ENCODE results near the gene TMEM108.

TMEM108 gene

GRCh38 chr3:133364704-133365103, 326.5 kb downstream of the TMEM108 start:
- TF ChIP-seq CTCF (IDR thresholded peaks at IDR 0.05; ENCODE audit: unreplicated experiment in 3 of 3), result no peak
- Mint-ChIP-seq H3K4me3 (no peak overlapping the region), H3K9me3 (no peaks in the 10 kb centered on the region), H3K27ac (no peak overlapping the region), H3K4me1 (peaks cover 13% of the 10 kb centered on the region), H3K36me3 (ENCODE audit: low read depth) (no peaks in the 10 kb centered on the region), H3K27me3 (ENCODE audit: low read depth) (no peaks in the 10 kb centered on the region)

GRCh38 chr3:133366921-133367320, 328.7 kb downstream of the TMEM108 start:
- H3K4me1 Mint-ChIP-seq, result peaks cover 19% of the 10 kb centered on the region
- no peak overlapping the region for H3K27ac Mint-ChIP-seq
- no peak for TF ChIP-seq CTCF (IDR thresholded peaks at IDR 0.05; ENCODE audit: unreplicated experiment in 3 of 3)
- no peak overlapping the region for H3K4me3 Mint-ChIP-seq
- no peaks in the 10 kb centered on the region for H3K9me3 Mint-ChIP-seq
- no peaks in the 10 kb centered on the region for H3K27me3 Mint-ChIP-seq (ENCODE audit: low read depth)
- no peaks in the 10 kb centered on the region for H3K36me3 Mint-ChIP-seq (ENCODE audit: low read depth)

GRCh38 chr3:133367403-133367802, 329.2 kb downstream of the TMEM108 start:
- Mint-ChIP-seq H3K4me3 (no peak overlapping the region), H3K9me3 (no peaks in the 10 kb centered on the region), H3K27me3 (ENCODE audit: low read depth) (no peaks in the 10 kb centered on the region), H3K27ac (no peak overlapping the region), H3K4me1 (peaks cover 19% of the 10 kb centered on the region), H3K36me3 (ENCODE audit: low read depth) (no peaks in the 10 kb centered on the region)
- TF ChIP-seq CTCF (IDR thresholded peaks at IDR 0.05; ENCODE audit: unreplicated experiment in 3 of 3), result no peak

GRCh38 chr3:133367956-133368355, 329.8 kb downstream of the TMEM108 start:
- peaks cover 19% of the 10 kb centered on the region for H3K4me1 Mint-ChIP-seq
- no peaks in the 10 kb centered on the region for H3K36me3 Mint-ChIP-seq (ENCODE audit: low read depth)
- H3K9me3 Mint-ChIP-seq, result no peaks in the 10 kb centered on the region
- H3K27me3 Mint-ChIP-seq (ENCODE audit: low read depth), result no peaks in the 10 kb centered on the region
- TF ChIP-seq CTCF (IDR thresholded peaks at IDR 0.05; ENCODE audit: unreplicated experiment in 3 of 3), result no peak
- H3K4me3 Mint-ChIP-seq, result no peak overlapping the region
- H3K27ac Mint-ChIP-seq, result peak overlapping the region in 2 of 3 experiments; percentile 21 to 61

- Mint-ChIP-seq H3K4me1 (peaks cover 19% of the 10 kb centered on the region), H3K9me3 (no peaks in the 10 kb centered on the region), H3K36me3 (ENCODE audit: low read depth) (no peaks in the 10 kb centered on the region), H3K4me3 (no peak overlapping the region), H3K27ac (peak overlapping the region; percentile 21 to 64 (median 61)), H3K27me3 (ENCODE audit: low read depth) (no peaks in the 10 kb centered on the region)
- no peak for TF ChIP-seq CTCF (IDR thresholded peaks at IDR 0.05; ENCODE audit: unreplicated experiment in 3 of 3)
Measured at GRCh38 chr3:133368371-133369067, 330.3 kb downstream of the TMEM108 start.

- H3K27ac Mint-ChIP-seq, result peak overlapping the region; percentile 21 to 64 (median 61)
- H3K36me3 Mint-ChIP-seq (ENCODE audit: low read depth), result no peaks in the 10 kb centered on the region
- no peaks in the 10 kb centered on the region for H3K9me3 Mint-ChIP-seq
Measured at GRCh38 chr3:133369068-133369440, 330.9 kb downstream of the TMEM108 start.

More at GRCh38 chr3:133369068-133369440, 330.9 kb downstream of the TMEM108 start:
- no peak overlapping the region for H3K4me3 Mint-ChIP-seq
- peaks cover 19% of the 10 kb centered on the region for H3K4me1 Mint-ChIP-seq
- TF ChIP-seq CTCF (IDR thresholded peaks at IDR 0.05; ENCODE audit: unreplicated experiment in 3 of 3), result no peak
- no peaks in the 10 kb centered on the region for H3K27me3 Mint-ChIP-seq (ENCODE audit: low read depth)
